Measurements from ENCODE around the gene TEAD1. TPM values are rescaled to one million over a fixed set of nuclear protein-coding genes. Genes with fewer than 3 reads are reported as not detected.

Gene TEAD1
- polyA plus RNA-seq, 1 donor (not counting 4 experiments of a cell fraction or from before 2014, with no cell fraction given), result 32.7 TPM

DNA sequence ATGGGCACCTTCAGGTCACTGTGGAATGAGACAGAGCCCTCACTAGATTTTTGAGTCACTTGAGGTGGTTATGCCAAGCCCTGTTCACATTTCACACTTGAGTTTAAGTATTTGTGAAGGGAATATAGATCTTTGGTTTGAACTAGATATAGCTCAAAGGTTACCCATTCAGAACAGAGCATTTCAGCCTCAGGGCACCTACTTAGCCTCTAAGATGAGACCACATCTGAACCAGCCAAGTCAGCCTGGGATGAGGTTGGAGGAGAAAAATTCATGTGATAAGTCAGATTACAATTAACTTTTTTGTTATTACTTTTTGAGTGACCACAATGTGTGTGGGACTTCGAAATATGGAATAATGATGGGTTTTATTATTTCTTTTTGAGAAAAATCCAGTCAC lies 127.8 kb downstream of the TEAD1 start:
- FAIRE-seq (no peak), DNase-seq (ENCODE audit: low read depth, low spot score) (no peak)
- Histone ChIP-seq H3K9me3 (ENCODE audit: control insufficient read depth, low read depth, low read length) (no peaks in the 10 kb centered on the region), H4K20me1 (ENCODE audit: control insufficient read depth, extremely low read depth, insufficient read depth, low read length) (peaks cover 4% of the 10 kb centered on the region), H3K79me2 (ENCODE audit: control insufficient read depth, insufficient read depth, low read length) (peaks cover 66% of the 10 kb centered on the region), H3K27ac (ENCODE audit: control insufficient read depth, insufficient read depth, low read length) (peak overlapping the region; percentile 95), H2AFZ (ENCODE audit: control insufficient read depth, low read length) (no peak overlapping the region), H3K9me1 (ENCODE audit: control insufficient read depth, extremely low read depth, insufficient read depth, low read length) (peaks cover 13% of the 10 kb centered on the region), H3K4me3 (ENCODE audit: control insufficient read depth in 2 of 3, extremely low read depth in 1 of 3, insufficient read depth in 2 of 3, low read depth in 1 of 3, low read length in 3 of 3) (peak overlapping the region in 1 of 3 experiments; percentile 19), H3K36me3 (ENCODE audit: control insufficient read depth in 2 of 2, extremely low read depth in 1 of 2, insufficient read depth in 2 of 2, low read length in 2 of 2) (no peaks in the 10 kb centered on the region), H3K9ac (ENCODE audit: control insufficient read depth, extremely low read depth, insufficient read depth, low read length) (peak overlapping the region; percentile 74), H3K4me1 (ENCODE audit: control insufficient read depth, extremely low read depth, insufficient read depth, low read length) (peaks cover 78% of the 10 kb centered on the region), H3K27me3 (ENCODE audit: control insufficient read depth, extremely low read depth, insufficient read depth, low read length) (no peaks in the 10 kb centered on the region), H3K4me2 (ENCODE audit: control insufficient read depth, extremely low read depth, insufficient read depth, low read depth, low read length) (peak overlapping the region; percentile 87)
- TF ChIP-seq, protein P1, sequence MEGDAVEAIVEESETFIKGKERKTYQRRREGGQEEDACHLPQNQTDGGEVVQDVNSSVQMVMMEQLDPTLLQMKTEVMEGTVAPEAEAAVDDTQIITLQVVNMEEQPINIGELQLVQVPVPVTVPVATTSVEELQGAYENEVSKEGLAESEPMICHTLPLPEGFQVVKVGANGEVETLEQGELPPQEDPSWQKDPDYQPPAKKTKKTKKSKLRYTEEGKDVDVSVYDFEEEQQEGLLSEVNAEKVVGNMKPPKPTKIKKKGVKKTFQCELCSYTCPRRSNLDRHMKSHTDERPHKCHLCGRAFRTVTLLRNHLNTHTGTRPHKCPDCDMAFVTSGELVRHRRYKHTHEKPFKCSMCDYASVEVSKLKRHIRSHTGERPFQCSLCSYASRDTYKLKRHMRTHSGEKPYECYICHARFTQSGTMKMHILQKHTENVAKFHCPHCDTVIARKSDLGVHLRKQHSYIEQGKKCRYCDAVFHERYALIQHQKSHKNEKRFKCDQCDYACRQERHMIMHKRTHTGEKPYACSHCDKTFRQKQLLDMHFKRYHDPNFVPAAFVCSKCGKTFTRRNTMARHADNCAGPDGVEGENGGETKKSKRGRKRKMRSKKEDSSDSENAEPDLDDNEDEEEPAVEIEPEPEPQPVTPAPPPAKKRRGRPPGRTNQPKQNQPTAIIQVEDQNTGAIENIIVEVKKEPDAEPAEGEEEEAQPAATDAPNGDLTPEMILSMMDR (optimal IDR thresholded peaks at IDR 0.05 in 1 of 3, IDR thresholded peaks at IDR 0.05 in 1 of 3, conservative IDR thresholded peaks at IDR 0.05 in 1 of 3; ENCODE audit: extremely low read depth in 1 of 3, insufficient read depth in 2 of 3, low read length in 3 of 3), result no peak
- no peak for TF ChIP-seq EZH2 (IDR thresholded peaks at IDR 0.05; ENCODE audit: low read length)
- dilution Hi-C loops (cut with MboI; ENCODE audit: extremely low pct_ligation_motif_present, low sequenced_read_pairs), result no loop called here

GRCh38 chr11:12802418-12803085 lies 128.3 kb downstream of the TEAD1 start:
- dilution Hi-C loops (cut with MboI; ENCODE audit: extremely low pct_ligation_motif_present, low sequenced_read_pairs), result no loop called here
- FAIRE-seq (peak; percentile 92), DNase-seq (ENCODE audit: low read depth, low spot score) (peak; percentile 92)
- TF ChIP-seq EZH2 (IDR thresholded peaks at IDR 0.05; ENCODE audit: low read length), result no peak
- TF ChIP-seq, protein P1 (optimal IDR thresholded peaks at IDR 0.05 in 1 of 3, IDR thresholded peaks at IDR 0.05 in 1 of 3, conservative IDR thresholded peaks at IDR 0.05 in 1 of 3; ENCODE audit: extremely low read depth in 1 of 3, insufficient read depth in 2 of 3, low read length in 3 of 3), result no peak
- Histone ChIP-seq H4K20me1 (ENCODE audit: control insufficient read depth, extremely low read depth, insufficient read depth, low read length) (peaks cover 4% of the 10 kb centered on the region), H3K36me3 (ENCODE audit: control insufficient read depth in 2 of 2, extremely low read depth in 1 of 2, insufficient read depth in 2 of 2, low read length in 2 of 2) (peaks cover 0 to 3% of the 10 kb centered on the region in 2 experiments), H3K9me1 (ENCODE audit: control insufficient read depth, extremely low read depth, insufficient read depth, low read length) (peaks cover 18% of the 10 kb centered on the region), H3K27me3 (ENCODE audit: control insufficient read depth, extremely low read depth, insufficient read depth, low read length) (no peaks in the 10 kb centered on the region), H2AFZ (ENCODE audit: control insufficient read depth, low read length) (no peak overlapping the region), H3K9ac (ENCODE audit: control insufficient read depth, extremely low read depth, insufficient read depth, low read length) (peak overlapping the region; percentile 80), H3K79me2 (ENCODE audit: control insufficient read depth, insufficient read depth, low read length) (peaks cover 66% of the 10 kb centered on the region), H3K9me3 (ENCODE audit: control insufficient read depth, low read depth, low read length) (no peaks in the 10 kb centered on the region), H3K4me1 (ENCODE audit: control insufficient read depth, extremely low read depth, insufficient read depth, low read length) (peaks cover 80% of the 10 kb centered on the region), H3K27ac (ENCODE audit: control insufficient read depth, insufficient read depth, low read length) (peak overlapping the region; percentile 95), H3K4me3 (ENCODE audit: control insufficient read depth in 2 of 3, extremely low read depth in 1 of 3, insufficient read depth in 2 of 3, low read depth in 1 of 3, low read length in 3 of 3) (peak overlapping the region in 2 of 3 experiments; percentile 19 to 29), H3K4me2 (ENCODE audit: control insufficient read depth, extremely low read depth, insufficient read depth, low read depth, low read length) (peak overlapping the region; percentile 87)
